H1 (cell line): ENCODE results near the gene BTRC. TPM values are rescaled to one million over a fixed set of nuclear protein-coding genes. Genes with fewer than 3 reads are reported as not detected.

Source experiments
- KDM5A ChIP-seq: fragments of 200-600 bp; IDR thresholded peaks from 2 replicates; pipeline ENCODE4 v1.7.1; 2012; ENCODE audit warnings: mild to moderate bottlenecking, low read length, inconsistent platforms, mixed read lengths
- RNF2 ChIP-seq: fragments of 200-900, 300-1000 bp; sonication (generic); IDR thresholded peaks from 2 replicates; pipeline ENCODE4 v1.7.1; 2016; ENCODE audit warnings: borderline replicate concordance, low read depth, mild to moderate bottlenecking, antibody characterized with exemption, low read length; ENCODE audit not compliant: poor library complexity, severe bottlenecking; ENCODE audit errors: missing control alignments
- SP2 ChIP-seq: IDR thresholded peaks from 2 replicates; pipeline ENCODE4 v1.6.1; 2012; ENCODE audit warnings: mild to moderate bottlenecking, low read length, inconsistent platforms
- SP4 ChIP-seq: IDR thresholded peaks from 2 replicates; pipeline ENCODE4 v1.6.1; 2012; ENCODE audit warnings: low read length, inconsistent platforms
- TEAD4 ChIP-seq: IDR thresholded peaks from 2 replicates; pipeline ENCODE4 v1.6.1; 2012; ENCODE audit warnings: low read depth, low read length, inconsistent platforms, mixed read lengths
- YY1 ChIP-seq: IDR thresholded peaks from 2 replicates; pipeline ENCODE4 v1.6.1; 2011; ENCODE audit warnings: low read depth, mild to moderate bottlenecking, low read length
- ZNF274 ChIP-seq: IDR thresholded peaks from 2 replicates; pipeline ENCODE4 v1.7.0; 2012; ENCODE audit warnings: low read length, borderline replicate concordance; ENCODE audit errors: extremely low read depth
- polyA plus RNA-seq, 7 experiments: library from polyadenylated mRNA; depleted of rRNA in 3 of 7; stranded (reverse) in 5 of 7; unstranded in 2 of 7; fragments of >200 nt in 5 of 7; fragments of 200-250 nt in 2 of 7; gene quantifications; 1 replicate in 5 of 7; 2 replicates in 1 of 7; 4 replicates in 1 of 7; pipeline versions ENCODE4 v1.2.1 to v1.2.3, GENCODE V29; 2011 to 2013; ENCODE audit warnings: missing spikeins in 2 of 7, mixed read lengths in 2 of 7
- total RNA-seq: library from RNA; stranded (reverse); fragmentation: NEBNext Ultra II Directional; extraction: Animal tissue kit (Norgen Biotek cat#: 25700); gene quantifications from 2 replicates; pipeline ENCODE4 v1.2.1, GENCODE V29; 2021

The BTRC gene
- total and polyA plus RNA-seq, 2 of the 8 experiments (the other 6 are each of a cell fraction or from before 2014, with no cell fraction given), result 9.9 to 24.7 TPM

DNA sequence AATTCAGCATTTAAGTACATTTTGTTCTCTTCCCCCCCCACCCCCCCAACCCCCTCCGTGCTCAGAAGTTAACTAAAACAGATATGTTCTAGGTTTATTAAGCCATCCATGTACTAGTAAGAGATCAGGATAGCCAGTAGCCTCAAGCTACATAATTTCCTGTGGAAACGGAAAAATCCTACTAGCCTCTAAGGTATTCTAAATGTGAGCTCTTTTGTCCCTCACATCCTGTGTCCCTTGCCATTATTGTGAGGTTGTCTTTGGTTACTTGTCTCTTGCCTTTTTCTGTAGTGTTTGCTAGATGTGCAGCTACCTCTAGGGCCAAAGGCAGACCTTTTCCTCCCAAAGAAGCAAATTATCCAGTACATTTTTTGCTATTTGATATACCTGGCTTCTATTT lies 92.1 kb downstream of the BTRC start (continued):
- TF ChIP-seq SP4, result no peak
- TF ChIP-seq KDM5A, result no peak
- no peak for TF ChIP-seq RNF2
- TF ChIP-seq YY1, result no peak
- no peak for TF ChIP-seq ZNF274
- no peak for TF ChIP-seq SP2
- TF ChIP-seq TEAD4, result no peak
